HG03108 (cell line): ENCODE measurements around the gene A3GALT2.

Source experiments
- ATAC-seq: cut with Tn5 transposase; IDR thresholded peaks from one replicate; pipeline ENCODE4 v1.9.1; 2021; ENCODE audit warnings: moderate library complexity; ENCODE audit not compliant: unreplicated experiment

The A3GALT2 gene

GRCh38 chr1:33350611-33351280, 29.8 kb upstream of the A3GALT2 start:
- no peak for ATAC-seq

GRCh38 chr1:33349778-33350610, 29.1 kb upstream of the A3GALT2 start:
- peak; percentile 69 for ATAC-seq

DNA sequence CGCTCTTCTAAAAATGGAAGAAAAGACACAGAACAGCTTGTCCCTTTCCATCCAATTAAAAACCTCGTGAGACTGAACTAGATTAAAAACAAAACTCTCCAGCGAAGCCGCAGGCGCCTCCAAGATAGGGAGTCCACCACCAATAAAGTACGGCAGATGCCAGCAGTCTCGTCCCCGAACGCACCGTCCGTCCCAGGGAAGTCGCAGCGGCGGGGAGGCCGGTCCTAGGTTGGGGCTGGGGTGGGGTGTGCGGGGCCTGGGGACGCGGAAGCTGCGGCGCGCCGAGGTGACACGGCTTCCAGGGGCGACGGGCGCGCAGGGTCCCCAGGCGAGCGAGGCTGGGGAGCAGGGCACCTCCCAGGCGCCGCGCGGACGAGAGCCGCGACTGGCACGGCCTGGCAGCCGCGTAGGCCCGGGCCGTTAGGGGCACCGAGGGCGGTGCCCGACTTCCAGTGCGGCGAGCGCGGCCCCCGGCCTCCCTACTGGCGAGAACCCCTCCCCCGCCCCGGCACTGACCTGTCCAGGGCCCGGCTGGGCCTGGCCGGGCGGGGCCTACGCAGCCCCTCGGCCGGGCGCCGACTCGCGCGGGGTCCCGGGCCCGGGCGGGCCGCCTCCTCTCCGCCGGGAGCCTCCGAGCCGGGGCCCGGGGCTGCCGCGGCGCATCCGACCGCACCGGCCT, 28.3 kb upstream of the A3GALT2 start:
- ATAC-seq, result peak; percentile 33

- ATAC-seq, result no peak
Measured at GRCh38 chr1:33348676-33349080, 27.8 kb upstream of the A3GALT2 start.

DNA sequence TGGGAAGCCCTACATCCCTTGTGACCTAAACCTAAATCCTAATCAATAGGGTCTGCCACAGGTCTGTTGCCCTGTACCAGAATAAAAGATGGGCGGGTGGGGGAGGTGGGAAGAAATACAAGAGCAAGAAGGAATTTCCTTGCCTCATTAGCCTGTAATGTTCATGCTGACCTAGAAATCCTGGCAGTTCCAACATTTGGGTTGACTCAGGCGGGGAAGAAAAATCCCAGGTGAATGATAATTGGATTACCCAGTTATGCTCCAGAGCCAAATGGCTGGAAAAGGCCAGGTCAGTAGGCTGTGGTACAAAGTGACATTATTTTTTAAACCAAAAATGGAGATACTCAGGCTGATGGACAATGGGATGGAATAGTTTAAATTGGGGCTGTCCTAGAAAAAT, 27.3 kb upstream of the A3GALT2 start:
- no peak for ATAC-seq

GRCh38 chr1:33347650-33347992, 26.7 kb upstream of the A3GALT2 start:
- no peak for ATAC-seq

DNA sequence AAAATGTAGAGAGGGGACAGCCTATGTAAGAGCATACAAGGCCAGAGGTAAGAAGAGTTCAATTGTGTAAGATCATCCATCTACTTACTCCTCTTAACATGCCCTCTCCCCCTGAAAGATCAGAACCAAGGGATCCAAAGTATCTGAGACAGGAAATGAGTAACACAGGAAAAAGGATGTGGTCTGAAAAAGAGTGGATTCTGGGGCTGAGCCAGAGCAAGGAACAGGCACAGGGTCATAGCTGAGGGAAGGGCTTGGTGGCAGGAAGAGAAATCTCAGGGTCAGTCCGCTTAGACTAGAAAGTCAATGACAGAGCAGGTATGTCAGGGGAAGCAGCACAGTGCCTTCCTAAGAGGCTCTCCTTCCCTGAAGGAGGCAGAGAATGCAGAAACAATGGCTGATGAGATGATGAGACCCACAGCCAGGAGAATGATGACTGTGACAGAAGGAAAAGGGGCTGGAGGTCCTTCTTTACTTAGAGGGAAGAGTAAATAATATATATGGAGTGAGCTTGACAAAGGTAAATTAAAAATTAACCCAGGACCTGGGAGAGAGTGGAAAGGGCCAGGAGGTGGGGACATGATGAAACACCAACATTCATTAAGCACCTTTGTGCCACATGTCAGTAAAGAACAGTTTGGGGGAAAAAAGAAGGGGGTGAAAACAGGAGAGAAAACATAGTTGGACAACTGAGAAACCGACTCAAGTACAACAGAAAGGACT, 26.2 kb upstream of the A3GALT2 start:
- no peak for ATAC-seq

- ATAC-seq, result no peak
Measured at GRCh38 chr1:33346533-33346926, 25.6 kb upstream of the A3GALT2 start.

GRCh38 chr1:33344896-33345560, 24.1 kb upstream of the A3GALT2 start:
- ATAC-seq, result no peak

GRCh38 chr1:33343539-33343938, 22.6 kb upstream of the A3GALT2 start:
- no peak for ATAC-seq

- no peak for ATAC-seq
Measured at GRCh38 chr1:33342041-33342723, 21.3 kb upstream of the A3GALT2 start.

- no peak for ATAC-seq
Measured at GRCh38 chr1:33341190-33341589, 20.3 kb upstream of the A3GALT2 start.

DNA sequence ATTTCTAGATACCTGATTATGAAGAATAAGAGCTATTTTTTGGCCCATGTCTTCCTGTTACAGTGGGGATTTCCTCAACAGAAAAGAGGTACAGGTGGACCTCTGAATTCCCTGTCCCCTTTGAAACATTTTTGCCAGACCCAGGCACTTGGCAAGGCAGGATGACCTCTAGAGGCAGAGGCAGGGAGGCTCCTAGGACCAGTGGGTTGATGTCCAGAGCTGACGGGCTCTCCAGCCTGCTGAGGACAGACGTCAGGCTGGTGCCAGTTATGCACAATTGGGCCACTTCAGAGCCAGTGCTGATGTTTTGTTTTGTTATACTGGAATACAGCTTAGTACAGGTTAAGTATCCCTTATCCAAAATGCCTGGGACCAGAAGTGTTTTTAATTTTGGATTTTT, 18.5 kb upstream of the A3GALT2 start:
- ATAC-seq, result no peak

DNA sequence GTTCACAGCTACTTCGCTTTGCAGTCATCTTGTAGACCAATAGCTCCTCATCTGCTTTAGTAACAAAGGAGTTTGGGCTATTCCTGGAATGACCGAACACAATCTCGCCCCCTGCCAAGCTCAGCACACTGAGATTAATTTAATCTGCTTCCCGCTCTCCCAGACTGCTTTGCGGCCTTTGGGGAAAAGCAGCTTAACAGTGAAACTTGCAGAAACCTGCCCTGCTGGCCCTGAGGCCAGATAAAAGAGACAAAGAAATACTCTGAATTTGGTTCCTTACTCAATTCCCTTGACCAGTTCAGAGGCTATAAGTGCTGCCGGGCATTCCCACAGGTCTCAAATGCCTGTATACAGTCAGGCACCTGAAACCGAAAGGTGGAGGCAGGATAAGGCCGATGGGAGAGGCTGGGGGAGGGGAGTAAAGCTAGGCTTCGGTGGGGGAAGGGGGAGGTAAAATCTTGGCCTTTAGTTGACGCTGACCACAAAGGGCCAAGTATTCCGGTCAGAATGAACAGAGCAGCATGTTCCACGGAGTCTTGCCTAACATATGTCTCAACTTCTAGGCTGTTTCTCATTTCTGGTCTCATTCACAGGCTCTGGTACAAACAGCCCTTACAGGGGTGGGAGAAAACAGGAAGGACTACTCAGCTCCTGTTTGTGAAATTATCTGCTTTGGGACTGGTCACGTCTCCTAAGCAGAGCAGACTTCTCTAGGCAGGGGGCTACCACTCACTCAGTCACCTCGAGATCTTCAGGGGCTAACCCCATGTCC, 17.7 kb upstream of the A3GALT2 start:
- no peak for ATAC-seq

DNA sequence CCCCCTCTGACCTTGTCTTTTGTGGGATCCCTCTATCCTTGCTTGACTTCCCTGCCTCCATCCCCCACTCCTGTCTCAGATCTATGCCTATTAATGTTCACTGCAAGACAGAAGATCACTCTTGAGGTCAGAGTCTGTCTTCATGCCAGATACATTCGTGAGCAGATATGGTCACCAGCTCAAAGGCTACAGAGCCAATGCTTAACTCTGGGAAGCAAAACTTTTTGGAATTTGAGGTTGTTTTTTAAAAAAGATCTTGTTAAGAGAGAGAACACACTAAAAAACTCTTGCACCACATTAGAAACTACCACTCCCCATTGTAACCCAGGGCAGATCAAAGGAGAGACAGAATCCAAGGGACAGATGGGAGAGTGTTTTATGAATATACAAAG, 17.1 kb upstream of the A3GALT2 start:
- ATAC-seq, result no peak

DNA sequence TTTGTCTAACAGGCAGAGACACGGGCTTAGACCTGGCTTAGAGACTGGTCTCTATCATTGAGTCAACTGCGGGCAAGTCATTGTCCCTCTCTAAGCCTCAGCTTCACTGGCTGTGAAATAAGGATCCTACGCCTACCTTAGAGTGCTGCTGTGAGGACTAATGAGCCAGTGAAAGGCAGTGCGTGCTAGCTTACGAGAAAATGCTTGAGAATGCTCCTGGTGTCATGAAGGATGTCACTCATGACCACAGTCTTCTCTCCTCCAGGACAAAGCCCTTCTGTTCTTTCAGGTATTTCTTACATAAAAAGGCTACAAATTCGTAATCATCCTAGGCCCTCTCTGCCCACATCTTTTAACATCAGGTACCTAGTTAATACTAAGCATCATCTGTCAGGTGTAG, 16.5 kb upstream of the A3GALT2 start:
- ATAC-seq, result no peak

DNA sequence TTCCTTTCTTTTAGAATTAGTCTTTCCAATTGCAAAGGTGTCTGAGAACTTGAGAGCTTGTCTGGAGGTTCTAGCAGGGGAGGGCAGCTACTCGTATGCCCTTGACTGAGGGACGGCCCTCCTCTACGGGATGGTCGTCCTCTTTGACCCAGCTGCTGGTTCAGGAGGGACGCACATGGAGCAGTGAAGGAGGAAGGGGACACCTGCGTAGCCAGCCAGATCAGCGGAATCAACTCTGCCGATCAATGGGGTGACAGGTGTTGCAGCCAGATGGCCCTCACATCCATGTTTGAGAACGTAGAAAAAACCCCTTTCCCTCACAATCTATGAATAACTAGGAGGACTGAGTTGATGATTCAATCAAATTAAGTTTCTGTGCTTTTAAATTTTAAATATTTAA, 15.7 kb upstream of the A3GALT2 start:
- no peak for ATAC-seq

DNA sequence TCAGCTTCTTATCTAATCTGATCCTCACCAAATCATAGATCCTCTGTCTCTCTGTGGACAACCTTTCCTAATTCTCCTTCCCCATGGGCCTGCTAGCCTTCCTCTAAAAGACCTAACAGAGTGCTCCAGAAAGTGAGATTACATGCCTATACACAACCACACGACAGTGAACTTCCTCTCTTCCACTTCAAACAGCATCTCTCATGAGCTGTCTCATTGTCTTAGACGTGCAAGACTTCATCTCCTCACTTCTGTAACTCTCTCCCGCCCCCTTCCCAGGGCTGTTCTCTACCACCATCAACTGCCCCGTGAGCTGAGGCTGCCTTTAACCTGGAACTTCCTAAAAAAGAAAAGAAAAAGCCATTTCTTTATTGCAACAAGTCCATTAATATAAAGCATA, 14.1 kb upstream of the A3GALT2 start:
- ATAC-seq, result no peak

GRCh38 chr1:33334081-33334552, 13.2 kb upstream of the A3GALT2 start:
- no peak for ATAC-seq
